GM12865 (cell line): Measurements from ENCODE around the gene EAPP.
"Not testable (repeated sequence)": the region's sequence is repeated elsewhere in the genome, so short reads cannot be mapped to it uniquely, and the experiment has no call there.

ENCODE experiments used
- DNase-seq: peaks from one replicate; pipeline ENCODE4 v3.0.0; 2010; ENCODE audit warnings: low read depth
- H3K4me3 ChIP-seq: 2 replicates; pipeline ENCODE4 v1.5.1; 2011; ENCODE audit warnings: mild to moderate bottlenecking, low read depth, low read length, control low read depth
- CTCF ChIP-seq: IDR thresholded peaks from 2 replicates; pipeline ENCODE4 v1.5.1; 2011; ENCODE audit warnings: low read length, control low read depth, low read depth, inconsistent platforms; ENCODE audit not compliant: insufficient read depth; ENCODE audit errors: missing control alignments

EAPP gene

GRCh38 chr14:34538871-34539406 is 562 bp downstream of the EAPP start:
- DNase-seq, result no peak
- no peak for TF ChIP-seq CTCF
- peak overlapping the region; percentile 98 for H3K4me3 ChIP-seq

- not testable (repeated sequence) for DNase-seq
- peak overlapping the region; percentile 98; the same call in 1 of the 2 replicates for H3K4me3 ChIP-seq
Observed at GRCh38 chr14:34538096-34538495, 1.4 kb downstream of the EAPP start.

GRCh38 chr14:34537677-34538009 is 1.9 kb downstream of the EAPP start:
- DNase-seq, result no peak
- no peak overlapping the region for H3K4me3 ChIP-seq
- no peak for TF ChIP-seq CTCF

GRCh38 chr14:34536951-34537676 is 2.4 kb downstream of the EAPP start:
- no peak overlapping the region for H3K4me3 ChIP-seq
- DNase-seq, result no peak
- TF ChIP-seq CTCF, result no peak

- DNase-seq, result no peak
- TF ChIP-seq CTCF, result no peak
- H3K4me3 ChIP-seq, result no peak overlapping the region
Observed at GRCh38 chr14:34527591-34527990, 11.9 kb downstream of the EAPP start.

GRCh38 chr14:34524216-34524615 is 15.3 kb downstream of the EAPP start:
- not testable (repeated sequence) for DNase-seq

GRCh38 chr14:34522496-34522895 is 17.0 kb downstream of the EAPP start:
- H3K4me3 ChIP-seq, result no peak overlapping the region
- DNase-seq, result no peak
- TF ChIP-seq CTCF, result no peak

More at GRCh38 chr14:34524216-34524615, 15.3 kb downstream of the EAPP start:
- not testable (repeated sequence) for H3K4me3 ChIP-seq

- H3K4me3 ChIP-seq, DNase-seq: not testable (repeated sequence)
Observed at GRCh38 chr14:34521071-34521470, 18.4 kb downstream of the EAPP start.

GRCh38 chr14:34520304-34520970 is 19.1 kb downstream of the EAPP start:
- H3K4me3 ChIP-seq, DNase-seq: not testable (repeated sequence)
